NCI-H146 treated with DMSO at 0.1 percent for 48 hours (cell line): ENCODE data around the gene RIPK4.

Experiments
- DNase-seq: peaks from one replicate; lab custom pipeline; 2025; ENCODE audit not compliant: unreplicated experiment; lab: John Stamatoyannopoulos, UW

RIPK4 gene

GRCh38 chr21:41766883-41767605 is at the start of gene RIPK4:
TSS of gene RIPK4 (minus strand) at chr21:41767052. CDS start at chr21:41767041, 11 bp downstream.
- DNase-seq: peak; percentile 64

GRCh38 chr21:41815652-41816582 is 49.1 kb upstream of the RIPK4 start:
- no peak for DNase-seq

GRCh38 chr21:41813226-41813625 is 46.4 kb upstream of the RIPK4 start:
- no peak for DNase-seq

- DNase-seq: no peak
Measured at GRCh38 chr21:41812679-41813078, 45.8 kb upstream of the RIPK4 start.

GRCh38 chr21:41810597-41810932 is 43.7 kb upstream of the RIPK4 start:
- no peak for DNase-seq

GRCh38 chr21:41809891-41810596 is 43.2 kb upstream of the RIPK4 start:
- DNase-seq: no peak

- DNase-seq: no peak
Measured at GRCh38 chr21:41808846-41809245, 42.0 kb upstream of the RIPK4 start.

GRCh38 chr21:41808094-41808493 is 41.2 kb upstream of the RIPK4 start:
- no peak for DNase-seq

- no peak for DNase-seq
Measured at GRCh38 chr21:41806773-41807172, 39.9 kb upstream of the RIPK4 start.

GRCh38 chr21:41805643-41806042 is 38.8 kb upstream of the RIPK4 start:
- no peak for DNase-seq

GRCh38 chr21:41805038-41805437 is 38.2 kb upstream of the RIPK4 start:
- no peak for DNase-seq

- no peak for DNase-seq
Measured at GRCh38 chr21:41804381-41804780, 37.5 kb upstream of the RIPK4 start.

GRCh38 chr21:41803316-41803715 is 36.5 kb upstream of the RIPK4 start:
- DNase-seq: no peak

GRCh38 chr21:41802684-41803083 is 35.8 kb upstream of the RIPK4 start:
- no peak for DNase-seq

GRCh38 chr21:41802198-41802584 is 35.3 kb upstream of the RIPK4 start:
- no peak for DNase-seq

- DNase-seq: no peak
Measured at GRCh38 chr21:41801321-41802197, 34.7 kb upstream of the RIPK4 start.

GRCh38 chr21:41800425-41801320 is 33.8 kb upstream of the RIPK4 start:
- DNase-seq: no peak

- no peak for DNase-seq
Measured at GRCh38 chr21:41799763-41800162, 32.9 kb upstream of the RIPK4 start.

- DNase-seq: no peak
Measured at GRCh38 chr21:41798326-41798725, 31.5 kb upstream of the RIPK4 start.
